Medulla oblongata (tissue), 1 donor: ENCODE data around the gene EFCAB11.

ENCODE experiments used
- DNase-seq: peaks from one replicate; pipeline ENCODE4 v3.0.0-alpha.2; 2015; ENCODE audit errors: extremely low spot score

The EFCAB11 gene

GRCh38 chr14:89866458-89866857 is 88.1 kb downstream of the EFCAB11 start:
- no peak for DNase-seq

DNA sequence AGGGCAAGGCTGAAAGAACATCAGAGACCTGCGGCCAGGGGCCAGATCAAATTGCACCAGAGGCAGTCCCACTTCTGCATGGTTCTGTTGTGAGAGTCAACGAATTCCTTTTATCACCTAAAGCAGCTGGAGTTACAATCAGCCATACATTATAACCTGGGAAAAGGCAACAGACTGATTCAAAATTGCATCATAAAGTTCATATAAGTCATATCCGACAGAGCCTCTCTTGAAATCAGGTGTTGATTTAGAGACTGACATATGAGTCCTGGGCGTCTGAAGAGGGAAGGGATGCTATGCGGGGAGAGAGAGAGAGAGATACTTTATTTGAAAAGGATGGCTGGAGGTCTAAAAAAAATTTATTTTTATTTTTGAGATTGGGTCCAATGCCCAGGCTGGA is 89.4 kb downstream of the EFCAB11 start:
- no peak for DNase-seq

- DNase-seq: no peak
These were observed 91.7 kb downstream of the EFCAB11 start for GRCh38 chr14:89862856-89863255.

- DNase-seq: no peak
These were observed 92.9 kb downstream of the EFCAB11 start for GRCh38 chr14:89861630-89862029.

DNA sequence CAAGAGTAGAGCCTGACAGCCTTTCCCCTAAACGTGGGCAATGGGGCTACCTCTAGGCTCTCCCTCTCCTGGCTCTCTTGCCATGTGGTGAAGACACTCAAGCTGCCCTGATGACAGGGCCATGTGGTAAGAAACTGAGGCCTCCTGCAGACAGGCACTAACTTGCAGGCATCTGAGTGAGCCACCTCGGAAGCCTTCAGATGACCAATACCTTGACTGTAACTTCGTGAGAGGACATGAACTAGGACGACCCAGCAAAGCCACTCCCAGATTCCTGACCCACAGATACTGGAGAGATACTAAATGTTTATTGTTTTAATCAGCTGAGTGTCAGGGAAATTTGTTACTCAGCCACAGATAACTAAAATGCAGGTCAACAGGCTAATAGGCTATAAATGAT is 96.4 kb downstream of the EFCAB11 start:
- no peak for DNase-seq

GRCh38 chr14:89856871-89857345 is 97.6 kb downstream of the EFCAB11 start:
- DNase-seq: no peak

GRCh38 chr14:89855961-89856656 is 98.4 kb downstream of the EFCAB11 start:
- DNase-seq: no peak

DNA sequence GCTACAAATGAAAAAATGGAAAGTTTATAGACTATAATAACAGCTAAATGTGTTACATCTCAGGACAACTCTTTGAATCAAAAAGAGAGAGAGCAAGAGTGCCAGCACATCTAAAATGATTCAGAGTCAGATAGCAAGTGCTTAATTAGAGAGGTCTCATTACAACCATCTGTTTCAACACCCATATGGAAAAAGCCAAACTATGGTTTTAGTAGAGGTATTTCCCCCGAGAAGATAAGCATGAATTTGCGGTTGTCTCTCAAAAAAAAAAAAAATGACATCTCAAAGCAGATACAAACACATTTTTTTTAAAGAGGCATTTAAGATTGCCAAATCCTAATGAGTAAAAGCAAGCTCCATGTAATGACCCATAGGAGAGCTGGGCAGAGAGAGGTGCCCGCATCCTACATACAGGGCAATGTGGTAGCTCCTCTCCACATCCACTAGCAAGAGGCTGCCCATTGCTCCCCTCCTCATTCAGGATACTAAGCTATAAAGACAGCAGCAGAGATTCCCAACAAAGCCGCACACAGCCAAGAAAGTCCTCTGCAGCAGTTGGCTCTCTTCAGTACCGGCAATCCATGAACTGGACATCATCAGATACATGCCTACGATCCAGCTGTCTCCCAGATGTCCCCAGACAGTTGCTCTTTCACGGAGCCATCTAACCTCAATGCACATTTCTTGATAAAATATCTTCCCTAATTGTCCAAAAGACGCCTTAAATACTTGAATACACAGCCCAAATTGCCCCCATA is 100.4 kb downstream of the EFCAB11 start:
- DNase-seq: no peak

- DNase-seq: no peak
These were observed 103.4 kb downstream of the EFCAB11 start for GRCh38 chr14:89851106-89851505.

DNA sequence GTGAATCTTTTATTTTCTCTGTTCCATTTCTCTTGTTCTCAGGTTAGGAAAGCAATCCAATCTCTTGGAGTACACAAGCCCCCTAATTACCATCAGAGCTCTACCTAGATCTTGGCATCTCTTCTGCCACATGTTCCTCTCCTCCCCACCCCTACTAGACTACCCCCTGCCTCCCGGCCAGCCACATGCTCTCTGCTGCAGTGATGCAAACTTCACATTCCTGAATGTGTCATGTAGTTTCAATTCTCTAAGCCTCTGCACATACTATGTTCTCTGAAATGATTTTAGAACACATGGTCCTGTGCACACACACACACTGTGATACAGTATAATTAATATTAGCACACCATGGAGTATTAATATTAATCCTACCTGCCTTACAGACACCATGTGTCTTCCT is 104.6 kb downstream of the EFCAB11 start:
- no peak for DNase-seq

DNA sequence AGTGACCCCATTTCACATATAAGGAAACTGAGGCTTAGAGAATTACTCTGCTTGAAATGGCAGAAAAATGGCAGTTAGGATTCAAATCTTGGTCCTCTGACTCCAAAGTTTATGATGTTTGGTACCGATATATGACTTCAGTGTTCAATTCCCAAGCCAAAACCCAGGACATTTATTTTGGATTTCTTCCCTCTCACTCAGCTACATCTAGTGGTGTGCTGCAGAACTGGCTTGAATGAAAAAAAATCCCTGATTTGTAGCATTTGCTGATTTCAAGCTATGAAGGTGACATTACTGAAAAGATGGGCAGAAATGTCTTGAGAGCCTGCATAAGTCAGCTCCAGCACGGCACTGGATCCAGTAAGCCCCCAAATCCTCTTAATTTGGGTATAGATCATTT is 106.4 kb downstream of the EFCAB11 start:
- no peak for DNase-seq

- no peak for DNase-seq
These were observed 109.2 kb downstream of the EFCAB11 start for GRCh38 chr14:89845346-89845745.

DNA sequence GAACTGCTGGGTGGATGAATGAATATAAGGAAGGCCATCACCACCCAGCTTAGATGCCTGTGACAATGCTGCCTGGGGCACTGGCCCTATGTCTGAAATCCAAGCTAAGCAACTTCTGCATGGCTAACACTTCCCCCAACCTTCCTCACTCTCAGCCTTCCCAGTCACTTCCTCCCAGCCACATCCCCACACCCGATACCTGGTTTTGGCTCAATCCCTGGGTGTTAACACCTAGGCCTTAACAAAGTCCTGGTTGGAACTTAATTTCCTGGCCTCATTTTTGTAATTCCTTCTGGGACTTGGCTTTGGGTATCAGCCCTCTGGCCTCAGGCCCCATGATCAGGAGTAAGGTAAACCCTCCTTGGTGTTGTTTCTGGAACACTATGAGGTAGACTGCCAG is 110.0 kb downstream of the EFCAB11 start:
- DNase-seq: no peak

DNA sequence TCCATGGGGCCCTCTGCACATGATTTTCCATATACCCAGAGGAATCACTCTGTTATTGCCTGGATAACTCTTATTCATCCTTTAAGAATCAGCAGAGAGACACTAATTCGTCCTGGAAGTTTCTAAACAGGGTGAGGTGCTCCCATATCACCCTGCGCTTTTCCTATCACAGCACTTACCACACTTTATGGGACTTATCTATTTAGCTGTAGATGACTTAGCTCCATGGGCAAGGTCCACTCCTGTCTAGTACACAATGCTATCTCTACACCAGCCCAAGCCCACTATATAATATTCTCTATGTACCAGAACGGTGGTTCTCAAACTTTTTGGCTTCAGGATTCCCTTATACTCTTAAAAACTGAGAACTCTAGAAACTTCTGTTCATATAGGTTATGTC is 111.7 kb downstream of the EFCAB11 start:
- DNase-seq: no peak

- no peak for DNase-seq
These were observed 112.7 kb downstream of the EFCAB11 start for GRCh38 chr14:89841851-89842250.

- no peak for DNase-seq
These were observed 117.6 kb downstream of the EFCAB11 start for GRCh38 chr14:89836830-89837469.

GRCh38 chr14:89833661-89834060 is 120.9 kb downstream of the EFCAB11 start:
- no peak for DNase-seq

DNA sequence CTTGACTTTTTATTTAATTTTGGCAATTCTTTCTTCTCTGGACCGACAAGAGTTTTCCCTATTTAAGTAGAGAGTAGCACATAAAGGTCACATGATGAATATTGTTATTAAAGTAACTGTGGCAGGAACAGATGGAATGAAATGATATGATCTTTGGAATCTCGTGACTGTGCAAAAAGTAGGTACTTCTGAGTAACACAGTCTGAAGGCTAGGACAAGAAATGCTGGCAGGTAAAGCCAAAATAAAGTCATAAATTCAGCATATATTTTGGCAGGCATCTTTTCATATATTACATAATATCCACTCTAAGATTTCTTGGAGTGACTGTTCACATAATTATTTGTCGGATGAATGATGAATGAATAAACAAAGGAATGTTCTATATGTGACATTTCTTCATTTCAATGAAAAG is 121.4 kb downstream of the EFCAB11 start:
- no peak for DNase-seq

DNA sequence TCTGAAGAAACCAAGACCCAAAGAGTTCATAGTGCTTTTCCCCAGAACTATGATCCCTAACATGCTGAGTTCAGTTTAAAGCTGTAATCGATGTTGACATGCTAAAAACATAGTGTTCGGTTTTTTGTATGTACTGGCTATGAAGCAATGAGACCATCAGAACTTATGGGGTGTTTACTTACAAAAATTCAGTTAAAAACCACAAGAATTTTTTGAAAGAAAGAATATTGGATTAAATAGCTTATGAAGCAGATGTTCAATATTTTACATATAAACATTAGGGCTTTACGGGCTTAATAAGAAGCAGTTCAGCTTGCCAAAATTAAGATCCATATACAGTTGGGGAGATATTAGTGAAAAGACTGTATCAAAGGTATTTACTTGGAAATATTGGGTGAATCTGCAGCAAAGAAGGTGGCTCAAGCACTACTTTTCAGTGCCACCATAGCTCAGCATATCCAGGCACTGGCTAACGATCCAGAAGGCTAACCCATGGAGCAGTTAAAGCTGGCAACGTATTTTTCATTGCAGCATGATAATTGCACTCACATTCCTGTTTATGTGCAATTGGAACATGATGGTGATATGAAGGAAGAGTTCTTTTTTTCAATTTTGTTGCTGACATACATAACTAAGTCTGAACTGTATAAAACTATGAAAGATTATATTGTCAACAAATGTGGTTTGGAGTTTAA is 125.9 kb downstream of the EFCAB11 start:
- DNase-seq: no peak

- DNase-seq: no peak
These were observed 127.3 kb downstream of the EFCAB11 start for GRCh38 chr14:89827265-89827664.

GRCh38 chr14:89826596-89826995 is 127.9 kb downstream of the EFCAB11 start:
- DNase-seq: no peak

GRCh38 chr14:89823743-89824142 is 130.8 kb downstream of the EFCAB11 start:
- no peak for DNase-seq
